Left hindlimb (tissue), 1 donor: ENCODE measurements around the gene NLRP3.
"Not testable (repeated sequence)": the region's sequence is repeated elsewhere in the genome, so short reads cannot be mapped to it uniquely, and the experiment has no call there.

ENCODE experiments used
- DNase-seq: peaks from one replicate; pipeline ENCODE4 v3.0.0-alpha.2; 2018

NLRP3 gene

DNA sequence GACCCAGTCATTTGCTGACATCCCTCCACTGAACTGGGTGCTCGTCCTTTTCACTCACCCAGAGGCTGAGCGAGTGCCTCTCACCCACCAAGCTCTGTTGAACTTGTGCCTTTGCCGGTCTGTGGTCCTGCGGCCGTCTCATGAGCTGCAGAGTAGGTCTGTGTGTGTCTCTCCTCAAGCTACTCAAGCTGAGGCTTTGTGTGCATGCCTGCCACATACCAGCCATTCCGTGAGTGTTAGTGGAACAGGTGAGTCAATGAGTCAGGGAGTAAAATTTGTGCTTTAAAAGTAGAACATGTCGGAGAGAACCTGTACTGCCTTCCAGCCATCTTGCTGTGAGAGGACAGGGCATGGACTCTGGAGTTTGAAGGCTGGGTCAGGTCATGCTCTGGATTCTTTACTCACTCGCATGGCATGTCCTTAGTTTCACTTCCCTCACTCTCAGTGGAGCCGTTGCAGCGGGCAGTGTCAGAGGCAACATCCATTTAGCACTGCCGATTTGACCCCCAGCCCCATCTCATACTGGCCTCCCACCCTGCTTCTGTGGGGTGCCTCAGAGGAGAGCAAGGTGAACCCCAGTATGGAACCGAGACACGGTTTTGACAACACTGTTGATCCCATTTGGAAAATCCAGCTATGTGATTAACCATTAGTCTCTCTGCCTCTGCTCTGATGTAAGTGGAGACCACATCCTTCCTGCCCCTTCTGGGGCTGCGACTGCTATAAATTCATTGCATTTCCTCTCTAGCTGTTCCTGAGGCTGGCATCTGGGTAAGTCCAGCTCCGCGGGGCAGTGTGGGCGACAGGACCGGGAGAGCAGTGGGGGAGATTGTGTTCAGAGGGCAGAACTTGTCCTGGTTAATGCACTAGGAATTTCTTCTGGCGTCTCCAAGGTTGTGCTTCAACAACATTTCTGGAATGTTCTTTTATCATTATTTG lies at the start of gene NLRP3:
TSS of gene NLRP3 (plus strand) at position 751 of the 939 bp plus-strand sequence. CDS start 2,628 bp downstream, outside the sequence.
- peak; percentile 47 for DNase-seq

DNA sequence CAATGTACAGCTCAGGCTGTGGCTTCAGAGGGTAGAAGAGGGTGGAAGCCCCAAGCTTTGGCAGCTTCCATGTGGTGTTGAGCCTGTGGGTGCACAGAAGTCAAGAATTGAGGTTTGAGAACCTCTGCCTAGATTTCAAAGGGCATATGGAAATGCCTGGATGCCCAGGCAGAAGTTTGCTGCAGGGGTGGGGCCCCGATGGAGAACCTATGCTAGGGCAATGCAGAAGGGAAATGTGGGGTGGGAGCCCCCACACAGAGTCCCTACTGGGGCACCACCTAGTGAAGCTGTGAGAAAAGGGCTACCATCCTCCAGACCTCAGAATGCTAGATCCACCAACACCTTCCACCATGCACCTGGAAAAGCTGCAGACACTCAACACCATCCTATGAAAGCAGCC lies 49.6 kb upstream of the NLRP3 start:
- not testable (repeated sequence) for DNase-seq

DNA sequence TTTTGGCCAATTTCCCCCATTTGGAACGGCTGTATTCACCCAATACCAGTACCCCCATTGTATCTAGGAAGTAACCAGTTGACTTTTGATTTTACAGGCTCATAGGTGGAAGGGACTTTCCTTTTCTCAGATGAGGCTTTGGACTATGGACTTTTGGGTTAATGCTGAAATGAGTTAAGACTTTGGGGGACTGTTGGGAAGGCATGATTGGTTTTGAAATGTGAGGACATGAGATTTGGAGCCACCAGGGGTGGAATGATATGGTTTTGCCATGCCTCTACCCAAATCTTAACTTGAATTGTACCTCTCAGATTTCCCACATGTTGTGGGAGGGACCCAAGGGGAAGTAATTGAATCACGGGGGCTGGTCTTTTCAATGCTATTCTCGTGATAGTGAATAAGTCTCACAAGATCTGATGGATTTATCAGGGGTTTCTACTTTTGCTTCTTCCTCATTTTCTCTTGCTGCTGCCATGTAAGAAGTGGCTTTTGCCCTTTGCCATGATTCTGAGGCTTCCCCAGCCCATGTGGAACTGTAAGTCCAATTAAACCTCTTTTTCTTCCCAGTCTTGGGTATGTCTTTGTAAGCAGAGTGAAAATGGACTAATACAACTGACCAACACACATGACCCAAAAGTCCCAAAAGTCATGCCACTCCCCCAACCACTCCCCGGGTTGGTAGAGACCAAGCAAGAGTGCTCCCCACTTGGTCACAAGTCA lies 48.9 kb upstream of the NLRP3 start:
- DNase-seq = no peak

DNA sequence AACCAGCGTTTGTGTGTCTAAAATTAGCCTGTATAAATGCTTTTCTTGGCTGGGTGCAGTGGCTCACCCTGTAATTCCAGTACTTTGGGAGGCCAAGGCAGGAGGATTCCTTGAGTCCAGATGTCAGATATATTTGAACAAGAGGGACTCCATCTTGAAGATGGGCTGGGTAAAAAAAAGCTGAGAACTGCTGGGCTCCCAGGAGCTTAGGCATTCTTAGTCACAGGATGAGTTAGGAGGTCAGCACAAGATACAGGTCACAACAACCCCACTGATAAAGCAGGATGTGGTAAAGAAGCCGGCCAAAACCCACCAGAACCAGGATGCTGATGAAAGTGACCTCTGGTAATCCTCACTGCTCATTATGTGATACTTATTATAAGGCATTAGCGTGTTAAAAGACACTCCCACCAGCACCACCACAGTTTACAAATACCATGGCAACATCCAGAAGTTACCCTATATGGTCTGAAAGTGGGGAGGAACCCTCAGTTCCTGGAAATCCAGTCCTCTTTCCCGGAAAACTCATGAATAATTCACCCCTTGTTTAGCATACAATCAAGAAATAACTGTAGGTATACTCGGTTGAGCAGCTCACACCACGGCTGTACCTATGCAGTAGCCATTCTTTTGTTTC lies 48.1 kb upstream of the NLRP3 start:
- no peak for DNase-seq

DNA sequence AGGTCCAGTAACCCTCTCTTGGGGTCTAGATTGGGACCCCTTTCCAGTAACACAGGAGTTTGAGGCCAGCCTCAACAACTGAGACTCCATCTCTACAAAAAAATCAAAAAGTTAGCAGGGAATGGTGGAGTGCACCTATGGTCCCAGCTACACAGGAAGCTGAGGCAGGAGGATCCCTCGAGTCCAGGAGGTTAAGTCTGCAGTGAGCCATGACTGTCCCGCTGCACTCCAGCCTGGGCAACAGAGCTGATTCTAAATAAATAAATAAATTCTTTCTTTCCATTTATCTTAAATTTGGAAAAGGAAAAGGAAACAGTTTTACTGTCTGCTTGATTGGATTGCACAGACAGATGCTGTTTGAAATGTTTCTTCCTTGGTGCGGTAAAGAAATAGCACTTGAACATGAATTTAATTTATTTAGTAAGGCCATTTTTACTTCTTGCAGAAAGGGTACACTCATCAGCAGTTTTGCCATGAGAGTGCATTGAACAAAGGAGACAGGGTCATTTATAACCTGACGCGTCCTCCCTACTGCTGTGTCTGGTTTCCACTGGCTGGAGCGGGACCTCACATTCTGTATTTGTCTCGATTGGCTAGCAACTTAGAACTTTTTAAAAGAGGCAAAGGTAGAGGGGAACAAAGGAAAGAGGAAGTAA lies 47.4 kb upstream of the NLRP3 start:
- DNase-seq = no peak

DNA sequence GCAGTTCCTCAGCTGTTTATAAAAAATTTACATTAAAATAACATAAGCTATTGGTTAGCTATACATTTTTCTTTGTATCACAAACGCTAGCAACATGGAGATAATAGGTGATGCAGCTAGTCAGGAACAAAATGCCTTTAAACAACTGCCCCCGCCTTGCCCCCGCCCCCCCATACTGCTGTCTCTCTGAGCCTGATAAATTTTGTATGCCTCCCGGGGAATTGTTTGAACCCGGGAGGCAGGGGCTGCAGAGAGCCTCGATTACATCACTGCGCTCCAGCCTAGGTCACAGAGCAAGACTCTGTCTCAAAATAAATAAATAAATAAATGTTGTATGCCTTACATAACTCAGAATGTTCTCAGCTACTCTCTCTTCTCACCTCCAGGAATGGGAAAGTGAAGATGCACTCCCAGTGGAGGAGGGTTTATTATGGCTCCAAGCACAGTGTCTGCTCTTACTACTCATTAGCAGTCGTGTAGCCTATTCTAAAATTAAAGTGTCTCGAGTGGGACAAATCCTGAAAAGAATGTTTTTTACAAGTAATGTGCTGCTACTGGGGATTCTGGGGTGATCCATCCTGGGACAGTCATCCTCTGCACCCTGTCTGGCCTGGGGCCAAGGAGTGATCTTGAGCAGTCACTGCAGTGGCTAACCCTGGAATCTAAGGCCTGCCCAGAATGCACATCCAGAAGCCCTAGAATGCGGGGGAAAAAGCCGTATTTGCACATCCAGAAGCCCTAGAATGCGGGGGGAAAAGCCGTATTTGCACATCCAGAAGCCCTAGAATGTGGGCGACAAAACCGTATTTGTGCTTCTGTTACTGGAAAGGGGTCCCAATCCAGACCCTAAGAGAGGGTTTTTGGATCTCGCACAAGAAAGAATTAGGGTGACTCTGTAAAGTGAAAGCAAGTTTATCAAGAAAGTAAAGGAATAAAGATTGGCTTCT lies 44.9 kb upstream of the NLRP3 start:
- no peak for DNase-seq

DNA sequence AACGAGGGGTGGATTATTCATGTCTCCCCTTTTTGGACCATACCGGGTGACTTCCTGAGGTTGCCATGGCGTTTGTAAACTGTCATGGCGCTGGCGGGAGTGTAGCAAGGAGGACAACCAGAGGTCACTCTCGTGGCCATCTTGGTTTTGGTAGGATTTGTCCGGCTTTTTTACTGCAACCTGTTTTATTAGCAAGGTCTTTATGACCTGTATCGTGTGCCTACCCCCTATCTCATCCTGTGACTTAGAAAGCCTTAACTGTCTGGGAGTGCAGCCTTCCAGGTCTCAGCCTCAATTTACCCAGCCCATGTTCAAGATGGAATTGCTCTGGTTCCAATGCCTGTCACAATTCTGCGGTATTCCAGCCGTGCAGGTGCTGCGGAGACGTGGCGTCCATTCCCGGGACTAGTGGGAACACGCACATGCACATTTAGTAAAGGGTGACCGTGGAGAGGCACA lies 44.1 kb upstream of the NLRP3 start:
- DNase-seq = no peak

DNA sequence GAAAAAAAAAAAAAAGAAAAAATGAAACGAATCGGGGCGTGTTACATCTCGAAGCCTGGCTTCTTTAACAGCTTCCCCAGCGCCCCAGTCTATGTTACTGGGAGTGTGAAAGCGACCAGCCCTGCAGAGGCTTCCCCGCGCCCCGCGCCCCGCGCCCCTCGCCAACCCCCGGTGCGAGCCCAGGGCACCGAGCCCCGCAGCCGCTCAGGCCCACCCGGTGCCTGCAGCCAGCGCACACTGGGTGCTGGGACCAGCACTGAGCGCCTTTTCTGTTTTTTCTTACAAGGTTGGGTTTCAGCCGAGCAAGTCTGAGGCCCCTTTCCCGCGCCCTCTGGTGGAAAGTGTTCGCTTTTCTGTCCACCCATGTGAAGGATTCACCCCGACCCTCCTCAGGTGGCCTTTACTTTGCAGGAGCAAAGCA lies 42.2 kb upstream of the NLRP3 start:
- peak; percentile 48 for DNase-seq

DNA sequence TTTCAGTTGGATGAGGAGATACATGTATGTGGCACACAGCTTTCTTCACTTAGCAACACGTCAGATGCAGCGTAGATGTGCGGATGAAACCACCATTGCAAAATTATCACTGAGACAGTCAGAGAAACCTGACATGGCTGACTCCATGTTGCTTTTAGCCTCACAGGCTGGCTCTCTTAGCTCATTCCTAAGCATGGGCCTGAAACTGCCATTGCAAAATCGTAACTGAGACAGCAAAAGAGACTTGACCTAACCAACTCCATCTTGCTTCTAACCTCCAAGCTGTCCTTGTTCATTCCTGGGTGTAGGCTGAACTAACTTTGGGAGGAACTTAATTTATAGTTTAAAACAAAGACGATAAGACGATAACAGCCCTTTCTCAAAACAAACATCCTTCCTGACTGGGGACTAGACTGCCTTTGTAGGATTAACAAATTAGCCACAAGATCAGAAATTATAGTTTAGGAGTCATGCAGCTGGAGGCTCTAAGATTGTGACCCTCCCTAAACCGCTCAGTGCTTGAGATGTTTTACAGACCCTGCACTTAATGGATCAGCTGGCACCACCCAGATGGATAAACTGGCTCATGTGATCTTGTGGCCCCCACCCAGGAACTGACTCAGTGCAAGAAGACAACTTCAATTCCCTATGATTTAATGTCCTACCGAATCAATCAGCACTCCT lies 41.2 kb upstream of the NLRP3 start:
- DNase-seq = not testable (repeated sequence)

DNA sequence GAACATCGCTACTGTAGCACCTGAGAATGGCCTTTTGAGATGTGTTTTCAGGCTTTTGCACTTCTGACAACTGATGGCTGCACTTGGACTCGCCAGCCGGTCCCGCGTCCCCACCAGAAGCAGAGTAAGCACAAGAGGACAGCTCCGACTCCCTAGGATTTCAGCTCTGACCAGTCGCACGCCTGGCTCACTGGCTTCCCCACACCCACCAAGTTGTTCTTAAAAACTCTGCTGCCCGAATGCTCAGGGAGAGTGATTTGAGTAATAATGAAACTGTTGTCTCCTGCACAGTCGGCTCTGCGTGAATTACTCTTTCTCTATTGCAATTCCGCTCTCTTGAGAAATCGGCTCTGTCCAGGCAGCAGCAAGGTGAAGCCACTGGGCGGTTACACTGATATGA lies 40.2 kb upstream of the NLRP3 start:
- DNase-seq = no peak

DNA sequence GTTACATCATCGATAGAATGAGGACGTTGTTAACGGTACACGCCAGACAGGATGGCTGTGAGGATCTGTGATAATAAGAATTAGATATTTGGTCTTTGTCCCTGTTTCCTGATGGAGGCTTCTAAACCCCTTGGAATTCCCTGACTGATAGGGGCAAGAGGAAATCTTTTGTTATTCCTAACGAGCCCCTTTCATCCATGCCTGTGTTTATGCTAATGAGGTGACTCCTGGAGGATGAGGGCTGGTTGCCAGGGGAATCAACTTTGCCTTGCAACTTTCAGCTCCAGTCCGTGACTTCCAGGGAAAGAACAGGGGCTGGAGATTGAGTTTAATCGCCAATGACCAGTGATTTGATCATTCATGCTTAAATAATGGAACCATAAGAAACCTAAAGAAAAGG lies 39.3 kb upstream of the NLRP3 start:
- no peak for DNase-seq

DNA sequence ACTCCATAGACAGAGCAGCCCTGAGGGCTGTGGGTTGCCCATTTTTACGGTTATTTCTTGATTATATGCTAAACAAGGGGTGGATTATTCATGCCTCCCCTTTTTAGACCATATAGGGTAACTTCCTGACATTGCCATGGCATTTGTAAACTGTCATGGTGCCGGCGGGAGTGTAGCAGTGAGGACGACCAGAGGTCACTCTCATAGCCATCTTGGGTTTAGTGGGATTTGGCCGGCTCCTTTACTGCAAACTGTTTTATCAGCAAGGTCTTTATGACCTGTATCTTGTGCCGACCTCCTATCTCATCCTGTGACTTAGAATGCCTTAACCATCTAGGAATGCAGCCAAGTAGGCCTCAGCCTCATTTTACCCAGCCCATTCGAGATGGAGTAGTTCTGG lies 38.3 kb upstream of the NLRP3 start:
- not testable (repeated sequence) for DNase-seq

DNA sequence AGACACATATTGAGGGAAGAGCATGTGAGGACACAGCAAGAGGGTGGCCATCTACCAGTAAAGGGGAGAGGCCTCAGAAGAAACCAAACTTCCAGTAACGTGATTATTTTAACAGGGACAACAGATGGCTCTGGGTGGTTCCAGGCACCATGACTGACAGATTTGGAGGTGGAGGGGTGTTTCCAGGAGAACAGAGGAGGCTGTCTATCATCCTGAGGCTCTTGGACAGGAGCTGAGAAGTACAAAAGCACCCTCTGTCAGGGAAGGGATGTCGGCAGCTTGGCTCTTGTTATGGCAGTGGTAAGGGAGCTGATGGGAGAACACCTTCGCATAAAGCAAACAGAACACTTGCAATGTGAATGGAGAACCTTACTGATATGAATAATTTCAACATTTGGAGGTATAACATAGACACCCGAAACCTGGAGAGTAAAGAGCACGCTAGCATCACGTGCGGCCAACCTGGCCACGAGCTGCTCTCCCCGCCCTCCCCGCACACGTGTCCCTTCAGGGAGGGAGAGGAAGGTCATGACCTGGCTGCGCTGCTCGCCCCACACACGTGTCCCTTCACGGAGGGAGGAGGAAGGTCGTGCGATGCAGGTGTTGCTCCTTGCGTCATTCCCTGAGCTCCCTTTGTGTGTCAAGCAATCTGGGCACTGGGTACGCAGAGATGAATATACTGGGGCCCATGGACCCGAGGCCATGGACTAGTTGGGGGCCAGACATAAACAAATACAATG lies 37.5 kb upstream of the NLRP3 start:
- DNase-seq = no peak

DNA sequence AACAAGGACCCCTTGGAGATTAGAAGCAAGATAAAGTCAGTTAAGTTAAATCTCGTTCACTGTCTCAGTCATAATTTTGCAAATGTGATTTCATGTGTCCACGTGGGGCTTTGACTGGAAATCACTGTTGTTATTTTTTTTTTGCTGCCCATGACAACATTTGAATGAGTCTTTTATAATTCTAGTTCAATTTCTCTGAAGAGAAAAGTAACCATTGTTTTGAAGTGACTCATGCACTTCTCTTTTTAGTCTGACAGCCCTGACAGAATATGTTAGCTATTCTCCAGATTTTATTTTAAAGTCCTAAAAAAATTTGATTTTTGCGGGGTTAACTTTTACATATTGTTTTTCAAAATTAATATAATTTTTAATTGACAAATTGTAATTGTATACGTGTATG lies 30.7 kb upstream of the NLRP3 start:
- DNase-seq = no peak

DNA sequence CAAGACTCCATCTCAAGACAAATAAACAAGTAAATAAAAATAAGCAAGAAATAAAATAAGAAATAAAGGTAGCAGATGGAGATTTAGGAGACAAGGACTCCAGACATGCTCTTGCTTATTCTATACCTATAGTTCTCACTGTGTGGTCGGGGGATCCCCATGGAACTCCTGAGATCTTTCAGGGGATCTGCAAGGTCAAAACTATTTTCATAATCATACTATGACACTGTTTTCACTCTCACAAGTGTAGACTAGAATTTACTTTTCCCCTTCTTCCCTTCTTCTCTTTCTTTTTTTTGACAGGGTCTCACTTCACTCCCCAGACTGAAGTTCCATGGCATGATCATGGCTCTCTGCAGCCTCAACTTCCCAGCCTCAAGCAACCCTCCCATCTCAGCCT lies 29.8 kb upstream of the NLRP3 start:
- DNase-seq = no peak

DNA sequence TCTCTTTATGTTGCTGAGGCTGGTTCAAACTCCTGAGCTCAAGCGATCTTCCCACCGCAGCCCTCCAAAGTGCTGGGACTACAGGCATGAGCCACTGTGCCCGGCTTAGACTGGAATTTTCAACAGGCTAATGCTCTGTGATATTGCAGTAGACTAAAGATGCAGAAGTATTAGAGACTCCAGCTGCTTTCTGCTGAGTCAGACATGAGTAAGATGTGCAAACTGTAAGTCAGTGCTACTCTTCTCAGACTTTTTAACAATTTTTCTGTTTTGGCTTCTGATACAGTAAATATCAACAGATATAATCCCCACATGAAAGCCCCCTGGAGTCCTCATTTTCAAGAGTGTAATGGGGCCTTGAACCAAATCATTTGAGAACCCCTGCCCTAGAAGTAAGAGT lies 29.3 kb upstream of the NLRP3 start:
- no peak for DNase-seq

DNA sequence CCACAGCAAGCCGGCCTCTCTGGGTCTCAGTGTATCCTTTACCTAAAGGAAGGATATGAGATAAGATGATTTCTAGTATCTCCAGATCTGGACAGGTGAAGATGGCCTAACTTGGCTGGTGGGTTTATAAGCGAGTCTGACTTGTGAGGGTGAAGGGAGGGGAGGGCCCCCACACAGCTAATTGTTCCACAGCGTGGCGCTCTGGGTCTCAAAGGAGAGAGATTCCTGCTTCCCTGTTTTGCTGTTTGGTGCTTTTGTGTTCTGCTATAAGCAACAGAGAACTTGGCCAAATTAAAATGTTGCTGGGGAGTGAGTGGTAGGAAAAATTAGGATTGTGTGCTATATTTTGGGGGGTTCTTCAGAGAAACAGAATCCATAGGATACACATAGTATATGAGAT lies 28.9 kb upstream of the NLRP3 start:
- no peak for DNase-seq

DNA sequence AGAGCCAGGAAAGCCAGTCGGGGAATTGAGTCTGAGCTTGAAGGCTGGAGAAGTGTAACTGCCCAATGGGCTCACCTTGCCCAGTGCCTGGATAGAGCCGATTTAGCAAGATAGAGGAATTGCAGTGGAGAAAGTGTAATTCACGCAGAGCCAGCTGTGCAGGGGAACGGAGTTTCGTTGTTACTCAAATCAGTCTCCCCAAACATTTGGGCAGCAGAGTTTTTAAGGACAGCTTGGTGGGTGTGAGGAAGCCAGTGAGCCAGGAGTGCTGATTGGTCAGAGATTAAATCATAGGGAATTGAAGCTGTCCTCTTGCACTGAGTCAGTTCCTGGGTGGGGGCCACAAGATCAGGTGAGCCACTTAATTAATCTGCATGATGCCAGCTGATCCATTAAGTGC lies 28.4 kb upstream of the NLRP3 start:
- no peak for DNase-seq

DNA sequence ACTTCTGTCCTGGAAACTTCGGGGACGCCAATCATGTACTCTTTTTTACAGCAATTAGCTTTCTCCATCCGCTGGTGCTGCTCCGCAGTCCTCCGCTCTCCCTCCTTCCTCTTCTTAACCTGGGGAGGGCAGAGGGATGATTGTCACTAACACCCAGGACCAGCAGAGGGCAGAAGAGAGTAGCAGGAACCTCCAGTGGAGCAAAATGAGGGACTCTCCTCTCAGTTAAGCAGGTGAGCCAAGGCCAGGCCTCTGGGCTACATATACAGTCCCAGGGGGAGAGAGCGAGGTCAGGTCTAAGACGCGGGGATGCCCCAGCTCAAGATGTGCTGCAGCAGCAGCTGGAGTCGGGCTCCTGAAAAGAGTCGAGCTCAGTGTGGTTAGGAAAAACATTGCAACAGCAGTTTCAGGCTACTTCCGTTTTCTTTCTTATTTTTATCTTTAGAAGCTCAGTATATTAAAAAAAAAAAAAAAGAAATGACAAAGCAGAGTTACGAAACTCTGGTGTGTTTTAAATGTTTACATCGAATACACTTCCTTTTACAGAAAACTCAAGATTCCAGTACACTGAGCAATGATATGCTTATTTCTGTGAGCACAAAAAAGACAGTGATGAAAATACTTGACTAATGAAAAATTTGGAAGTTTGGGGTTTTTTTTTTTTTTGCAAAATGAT lies 25.7 kb upstream of the NLRP3 start:
- DNase-seq = peak; percentile 84

DNA sequence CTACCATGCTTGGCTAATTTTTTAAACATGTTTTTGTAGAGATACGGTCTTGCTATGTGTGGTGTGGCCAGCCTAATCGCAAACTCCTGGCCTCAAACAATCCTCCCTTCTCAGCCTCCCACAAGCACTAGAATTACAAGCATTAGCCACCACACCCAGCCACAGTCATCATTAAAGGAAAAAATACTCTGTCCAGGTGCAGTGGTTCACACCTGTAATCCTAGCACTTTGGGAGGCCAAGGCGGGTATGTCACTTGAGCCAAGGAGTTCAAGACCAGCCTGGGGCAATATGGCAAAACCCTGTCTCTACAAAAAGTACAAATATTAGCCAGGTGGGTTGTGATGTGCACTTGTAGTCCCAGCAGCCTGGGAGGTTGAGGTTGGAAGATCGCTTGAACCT lies 25.0 kb upstream of the NLRP3 start:
- DNase-seq = no peak
